NCI-H2171 treated with DMSO at 0.1 percent for 48 hours (cell line): Measurements from ENCODE around the gene AURKAIP1.

Experiments
- DNase-seq: peaks from one replicate; lab custom pipeline; 2025; lab: John Stamatoyannopoulos, UW

AURKAIP1 gene

DNA sequence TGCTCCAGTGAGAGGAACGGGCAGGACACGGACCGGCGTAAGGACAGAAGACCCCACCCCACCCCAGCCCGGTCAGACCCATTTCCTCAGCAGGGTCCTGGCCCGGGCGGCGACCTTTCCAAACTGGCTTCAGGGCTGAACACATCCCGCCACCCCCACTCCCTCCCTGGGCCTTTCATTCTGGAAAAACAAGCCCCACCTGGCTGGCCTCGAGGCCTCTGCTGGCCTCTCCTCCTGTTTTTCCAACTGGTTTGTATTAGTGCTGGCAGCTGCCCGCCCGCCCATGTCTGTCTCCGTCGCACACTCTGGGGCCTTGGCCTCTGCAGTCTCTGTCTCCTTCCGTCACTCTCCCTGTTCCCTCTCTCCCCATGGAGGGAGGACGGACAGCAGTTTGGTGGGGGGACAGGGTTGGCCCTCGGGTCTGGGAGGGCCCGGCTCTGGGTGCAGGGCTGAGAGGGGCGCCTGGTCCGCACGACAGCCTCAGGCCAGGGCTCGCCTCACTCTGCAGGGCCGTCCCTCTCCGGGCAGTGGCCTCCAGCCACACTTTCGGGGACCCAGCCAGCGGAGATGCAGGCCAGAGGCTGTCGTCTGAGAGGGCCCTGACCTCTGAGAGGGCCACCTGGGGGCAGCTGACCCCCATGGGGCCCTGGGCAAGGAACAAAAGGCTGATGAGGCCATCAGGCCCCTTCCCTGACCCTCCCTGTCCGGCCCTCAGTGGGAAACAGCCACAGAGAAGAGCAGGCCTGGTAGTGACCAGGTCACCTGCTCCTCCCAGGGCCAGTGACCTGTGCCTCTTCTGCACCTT is 15.1 kb downstream of the AURKAIP1 start:
- no peak for DNase-seq

DNA sequence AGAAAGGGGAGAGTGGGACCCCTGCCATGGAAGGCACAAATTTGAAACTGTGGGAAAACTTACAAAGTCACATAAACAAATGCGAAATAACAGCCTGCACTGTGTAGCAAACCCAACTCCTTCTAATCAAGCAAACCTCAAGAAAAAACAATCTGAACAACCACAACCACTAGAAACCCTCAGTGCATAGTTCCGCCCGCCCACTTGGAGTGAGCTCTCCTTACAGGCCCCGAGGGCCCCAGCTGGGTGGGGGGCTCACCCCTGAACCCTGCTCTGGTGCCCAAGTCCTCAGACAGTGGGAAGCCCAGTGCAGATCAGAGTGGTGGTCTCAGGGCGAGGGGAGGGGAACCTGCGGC is 15.7 kb downstream of the AURKAIP1 start:
- DNase-seq, result no peak

DNA sequence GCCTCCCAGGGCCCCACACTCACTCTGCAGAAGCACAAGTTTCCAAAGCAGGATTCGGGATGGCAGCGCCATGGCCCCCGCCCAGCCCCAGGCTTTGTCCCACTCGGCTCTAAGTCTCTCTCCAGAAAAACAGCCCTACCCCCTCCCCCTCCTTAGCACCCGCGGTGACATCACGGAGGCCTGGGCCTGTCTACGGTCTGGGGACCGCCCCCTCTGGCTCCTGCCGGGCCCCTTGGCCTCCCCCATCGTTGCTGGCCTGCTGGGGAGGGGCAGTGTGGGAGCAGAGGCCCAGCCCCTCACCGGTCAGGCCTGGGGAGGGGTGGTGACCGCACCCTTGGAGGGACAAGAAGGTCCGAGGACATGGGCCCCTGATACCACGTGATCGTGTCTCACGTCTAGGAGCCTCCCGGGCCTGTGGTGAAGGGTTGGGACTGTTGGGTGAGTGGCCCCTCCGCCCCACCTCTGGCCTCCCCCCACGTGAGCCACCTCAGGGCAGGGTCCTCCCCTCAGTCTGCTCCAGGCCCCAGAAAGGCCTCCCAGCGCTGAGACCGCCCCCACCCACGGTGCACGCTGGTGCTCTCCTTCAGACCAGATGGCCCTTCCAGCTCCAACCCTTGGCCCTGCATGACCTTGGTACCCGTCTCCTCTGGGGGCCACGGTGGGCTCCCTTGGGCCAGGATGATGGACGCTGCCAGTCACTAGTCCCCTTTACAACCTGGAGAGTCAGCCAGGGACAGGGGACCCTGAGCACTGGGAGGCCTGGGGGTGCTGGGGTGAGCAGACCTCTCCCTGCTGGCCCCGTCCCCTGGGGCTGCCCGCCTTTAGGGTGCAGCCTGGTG is 16.4 kb downstream of the AURKAIP1 start, which contains the start of gene MXRA8:
Gene MXRA8 (minus strand): TSS at position 123 of the 839 bp plus-strand sequence. CDS start 51 bp downstream, at position 72.
- DNase-seq, result no peak

DNA sequence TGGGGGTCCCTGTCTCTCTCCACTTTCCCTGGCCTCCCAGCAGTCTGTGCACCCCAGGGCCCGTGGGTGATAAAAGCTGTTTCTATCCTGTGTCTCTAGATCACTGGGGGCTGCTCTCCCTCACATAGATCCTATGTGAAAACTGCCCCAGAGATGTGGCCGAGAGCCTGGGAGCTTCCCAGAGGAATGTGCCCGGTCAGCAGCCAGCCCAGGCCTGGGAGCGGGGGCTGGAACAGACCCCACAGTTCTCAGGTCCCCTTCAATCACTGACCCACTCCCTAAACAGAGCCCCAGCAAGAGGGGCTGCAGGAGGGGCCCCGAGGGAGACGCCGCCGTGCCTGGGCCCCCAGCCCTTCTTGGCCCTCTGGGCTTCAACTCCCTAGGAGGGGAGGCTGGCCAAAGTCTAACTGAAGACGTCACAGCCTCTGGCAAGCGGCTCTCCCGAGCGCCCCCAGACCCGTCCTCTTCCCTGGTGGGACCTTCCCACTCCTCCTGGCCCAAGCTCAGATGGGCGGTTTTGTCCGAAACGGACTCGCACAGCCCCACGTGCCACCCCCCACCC is 17.1 kb downstream of the AURKAIP1 start:
- no peak for DNase-seq

DNA sequence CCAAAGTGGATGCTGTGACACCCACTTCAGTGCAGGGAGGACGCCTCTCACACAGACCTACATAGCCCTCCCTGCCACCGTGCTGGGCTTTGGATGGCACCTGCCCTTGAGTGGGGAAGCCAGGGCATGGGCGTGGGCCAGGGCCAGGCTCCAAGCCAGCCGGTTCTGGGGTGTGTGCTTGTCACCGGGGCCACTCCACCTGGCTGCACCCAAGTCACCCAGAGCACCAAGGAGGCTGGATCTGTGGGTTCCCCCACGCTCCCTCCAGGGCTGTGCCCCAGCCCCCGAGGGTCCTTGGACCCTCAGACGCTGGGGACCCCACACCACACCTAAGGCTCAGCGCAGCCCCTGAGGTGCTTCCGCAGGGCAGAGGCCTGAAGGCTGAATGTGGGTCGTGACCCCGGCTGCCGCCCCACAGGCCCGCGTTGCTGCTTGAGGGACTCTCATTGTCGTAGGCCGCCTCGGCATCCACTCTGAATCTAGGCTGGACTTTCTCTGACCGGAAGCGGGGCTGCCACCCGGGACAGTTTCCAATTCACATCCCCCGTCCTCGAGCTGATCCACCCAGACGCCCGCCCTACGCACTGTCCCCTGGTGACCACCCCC is 18.1 kb downstream of the AURKAIP1 start:
- no peak for DNase-seq

DNA sequence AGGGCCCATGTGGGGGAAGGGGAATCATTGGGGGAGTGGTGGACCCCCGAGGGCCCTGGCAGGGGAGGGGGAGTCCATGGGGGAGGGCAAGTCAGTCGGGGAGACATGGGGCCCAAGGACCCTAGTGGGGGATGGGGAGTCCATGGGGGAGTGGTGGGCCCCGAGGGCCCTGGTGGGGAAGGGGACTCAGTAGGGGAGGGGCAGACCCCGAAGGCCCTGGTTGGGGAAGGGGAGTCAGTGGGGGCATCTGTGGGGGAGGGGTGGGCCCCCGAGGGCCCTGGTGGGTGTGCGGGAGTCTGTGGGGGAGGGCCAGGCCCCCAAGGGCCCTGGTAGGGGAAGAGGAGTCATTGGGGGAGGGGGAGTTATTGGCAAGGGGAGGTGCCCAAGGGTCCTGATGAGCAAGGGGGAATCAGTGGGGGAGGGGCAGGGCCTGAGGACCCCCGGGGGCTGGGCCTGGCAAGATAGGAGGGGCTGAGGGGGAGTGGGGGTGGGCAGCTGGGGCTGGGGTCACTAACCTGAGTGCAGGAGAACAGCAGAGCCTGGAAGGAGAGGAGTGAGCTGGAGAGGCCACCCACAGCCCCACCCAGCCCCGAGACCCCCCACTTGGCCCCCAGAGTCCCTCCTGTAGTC is 18.7 kb downstream of the AURKAIP1 start:
- no peak for DNase-seq

DNA sequence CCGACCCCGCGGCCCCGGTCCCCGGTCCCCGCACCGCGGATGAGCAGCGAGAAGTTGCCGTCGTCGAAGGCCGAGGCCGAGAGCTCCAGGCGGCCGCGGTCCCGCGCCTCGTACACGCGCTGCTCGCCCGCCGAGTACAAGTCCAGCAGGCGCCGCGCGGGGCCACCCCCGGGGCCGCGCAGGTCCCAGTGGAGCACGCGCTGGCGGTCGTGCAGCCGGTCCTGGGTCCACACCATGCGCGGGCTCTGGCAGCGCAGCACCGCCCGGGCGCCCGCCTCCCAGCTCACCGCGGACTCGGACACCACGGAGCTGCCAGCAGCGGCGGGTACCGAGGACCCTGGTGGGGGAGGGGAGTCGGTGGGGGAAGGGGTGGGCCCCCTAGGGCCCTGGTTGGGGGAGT is 19.6 kb downstream of the AURKAIP1 start:
- DNase-seq, result no peak

DNA sequence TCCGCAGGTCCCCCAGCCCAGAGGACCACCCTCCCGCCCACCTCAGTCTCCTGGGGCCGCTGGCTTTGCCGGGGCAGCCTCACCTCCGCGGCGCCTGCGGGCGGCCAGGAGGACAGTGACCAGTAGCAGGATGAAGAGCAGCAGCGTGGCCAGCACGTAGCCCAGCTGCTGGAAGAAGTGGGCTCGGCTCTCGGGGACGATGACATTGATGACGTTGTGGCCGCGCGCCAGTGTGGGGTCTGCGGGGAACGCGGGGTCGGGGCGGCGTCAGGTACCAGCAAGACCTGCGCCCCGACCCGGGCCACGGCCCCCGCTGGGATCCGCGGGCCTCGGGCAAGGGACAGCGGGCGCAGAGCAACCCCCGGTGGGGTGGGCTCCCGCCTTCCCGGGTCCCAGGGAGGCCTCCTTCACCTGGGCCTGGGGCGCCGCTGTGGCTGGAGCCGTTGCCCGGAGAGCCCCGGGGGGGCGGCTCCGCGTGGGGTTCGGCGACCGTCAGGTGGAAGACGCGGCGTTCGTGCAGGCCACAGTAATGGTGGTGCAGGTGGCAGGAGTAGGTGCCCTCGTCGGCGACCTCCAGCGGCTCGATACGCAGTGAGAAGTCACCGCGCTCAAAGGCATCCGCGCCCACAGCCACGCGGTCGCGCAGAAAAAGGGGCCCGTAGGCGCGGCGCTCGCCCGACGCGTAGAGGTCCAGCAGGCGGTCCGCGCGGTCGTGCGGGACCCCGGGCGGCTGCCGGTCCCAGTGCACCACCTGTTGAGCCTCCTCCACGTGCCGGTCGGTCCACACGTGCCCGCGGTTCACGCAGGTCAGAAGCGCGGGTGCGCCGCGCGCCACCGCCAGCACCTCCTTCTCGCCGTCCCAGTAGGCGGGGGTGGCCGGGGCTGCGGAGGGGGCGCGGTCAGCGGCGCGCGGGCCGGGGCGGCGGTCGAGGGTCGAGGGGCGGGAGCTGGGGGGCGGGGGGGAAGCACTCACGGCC is 20.4 kb downstream of the AURKAIP1 start:
- DNase-seq, result no peak

DNA sequence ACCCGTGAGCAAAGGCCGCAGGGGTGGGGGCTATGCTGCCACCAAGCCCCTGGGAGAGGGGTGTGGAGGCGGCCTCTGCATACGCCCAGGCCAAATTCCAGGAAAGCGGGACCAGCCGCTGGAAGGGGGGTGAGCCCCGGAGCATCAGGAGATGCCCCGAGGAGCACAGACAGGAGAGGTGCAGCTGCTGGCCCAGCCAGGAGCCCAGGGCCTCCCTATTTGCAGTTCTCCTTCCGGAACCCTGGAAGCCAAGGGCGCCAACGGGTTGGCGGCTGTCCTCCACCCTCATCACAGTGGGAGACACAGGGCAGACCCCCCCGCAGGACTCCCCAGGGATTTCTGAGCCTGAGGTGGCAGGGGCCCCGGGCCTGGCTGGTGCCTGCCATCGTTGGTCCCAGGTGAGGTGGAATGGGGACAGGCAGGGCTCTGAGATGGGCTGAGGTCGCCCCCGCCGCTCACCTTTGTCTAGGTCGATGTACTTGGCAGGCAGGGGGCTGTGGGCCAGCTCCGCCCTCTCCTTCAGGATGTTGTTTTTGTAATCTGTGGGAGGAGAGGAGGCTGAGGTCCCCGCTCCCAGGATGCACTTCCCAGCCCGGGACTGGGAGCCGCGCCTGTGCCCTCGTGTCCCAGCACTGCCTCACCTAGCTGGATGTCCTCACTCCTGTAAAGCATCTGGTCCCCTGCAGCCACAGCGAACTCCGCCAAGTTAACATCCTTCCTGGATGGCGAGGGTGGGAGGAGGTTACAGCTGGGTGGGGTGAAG is 21.4 kb downstream of the AURKAIP1 start:
- peak; percentile 59 for DNase-seq

DNA sequence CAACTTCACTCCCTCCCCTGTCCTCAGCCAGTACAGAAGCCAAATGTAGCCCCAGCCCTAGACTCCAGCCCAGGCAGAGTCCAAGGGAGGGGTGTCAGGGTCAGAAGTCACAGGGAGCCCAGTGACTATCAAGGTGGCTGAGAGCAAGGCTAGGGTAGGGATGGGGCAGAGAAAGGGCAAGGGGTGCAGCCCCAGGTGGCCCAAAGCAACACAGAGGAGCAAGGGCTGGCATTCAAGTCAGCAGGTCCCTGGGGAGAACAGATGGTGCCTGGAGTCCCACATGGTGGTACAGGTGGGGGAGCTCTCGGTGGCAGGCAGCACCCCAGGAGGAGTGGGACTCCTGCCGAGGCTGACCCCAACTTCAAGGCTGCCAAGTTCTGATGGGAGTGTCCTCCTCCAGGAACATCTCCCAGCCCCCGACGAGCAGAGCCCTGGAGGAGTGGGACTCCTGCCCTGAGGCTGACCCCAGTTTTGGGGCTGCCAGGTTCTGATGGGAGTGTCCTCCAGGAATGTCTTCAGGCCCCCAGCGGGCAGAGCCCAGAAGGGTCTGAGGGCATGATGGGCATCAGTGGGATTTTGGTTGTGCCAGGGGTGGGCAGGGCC is 22.1 kb downstream of the AURKAIP1 start:
- peak; percentile 93 for DNase-seq

DNA sequence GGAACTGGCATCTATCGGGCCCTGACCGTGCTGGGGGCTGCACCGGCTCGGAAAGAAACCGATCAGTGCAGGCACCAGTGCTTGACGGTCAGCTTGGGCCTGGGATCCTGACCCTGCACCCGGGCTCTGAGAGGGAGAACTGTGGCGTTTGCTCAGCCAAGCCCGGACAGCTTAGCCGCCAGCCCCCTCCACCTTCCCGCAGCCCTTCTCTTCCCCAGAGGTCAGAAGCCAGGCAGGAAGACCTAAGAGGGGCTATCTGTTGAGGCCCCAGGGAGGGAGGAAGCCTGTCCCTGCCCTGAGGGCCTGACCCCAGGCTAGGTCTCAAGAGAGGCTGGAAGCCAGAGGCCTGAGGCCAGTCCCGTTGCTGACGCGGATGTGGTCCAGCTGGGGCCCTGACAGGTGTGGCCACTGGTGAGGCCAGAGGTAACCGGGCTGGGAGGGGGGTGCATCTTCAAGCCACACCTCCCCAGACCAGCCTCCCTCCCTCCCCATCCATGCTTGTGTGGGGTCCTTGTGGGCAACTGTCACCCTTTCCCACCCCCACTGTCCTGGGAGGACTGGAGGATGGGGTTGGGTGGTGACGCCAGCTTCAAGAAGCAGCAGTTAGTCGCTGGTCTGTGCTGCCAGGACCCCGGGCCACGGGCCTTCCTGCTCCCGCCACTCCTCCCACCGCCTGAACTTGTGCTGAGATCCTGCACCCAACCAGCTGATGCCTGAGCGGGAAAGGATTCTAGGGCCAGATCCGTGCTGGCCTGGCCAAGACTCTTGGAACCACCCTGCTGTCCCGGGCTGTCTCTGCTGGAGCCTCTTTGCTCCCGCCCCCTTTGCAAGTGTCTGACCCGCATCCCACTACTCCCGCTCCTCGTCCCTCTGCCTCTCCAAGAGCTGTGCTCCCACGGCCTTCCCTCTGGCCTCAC is 23.2 kb downstream of the AURKAIP1 start:
- no peak for DNase-seq

DNA sequence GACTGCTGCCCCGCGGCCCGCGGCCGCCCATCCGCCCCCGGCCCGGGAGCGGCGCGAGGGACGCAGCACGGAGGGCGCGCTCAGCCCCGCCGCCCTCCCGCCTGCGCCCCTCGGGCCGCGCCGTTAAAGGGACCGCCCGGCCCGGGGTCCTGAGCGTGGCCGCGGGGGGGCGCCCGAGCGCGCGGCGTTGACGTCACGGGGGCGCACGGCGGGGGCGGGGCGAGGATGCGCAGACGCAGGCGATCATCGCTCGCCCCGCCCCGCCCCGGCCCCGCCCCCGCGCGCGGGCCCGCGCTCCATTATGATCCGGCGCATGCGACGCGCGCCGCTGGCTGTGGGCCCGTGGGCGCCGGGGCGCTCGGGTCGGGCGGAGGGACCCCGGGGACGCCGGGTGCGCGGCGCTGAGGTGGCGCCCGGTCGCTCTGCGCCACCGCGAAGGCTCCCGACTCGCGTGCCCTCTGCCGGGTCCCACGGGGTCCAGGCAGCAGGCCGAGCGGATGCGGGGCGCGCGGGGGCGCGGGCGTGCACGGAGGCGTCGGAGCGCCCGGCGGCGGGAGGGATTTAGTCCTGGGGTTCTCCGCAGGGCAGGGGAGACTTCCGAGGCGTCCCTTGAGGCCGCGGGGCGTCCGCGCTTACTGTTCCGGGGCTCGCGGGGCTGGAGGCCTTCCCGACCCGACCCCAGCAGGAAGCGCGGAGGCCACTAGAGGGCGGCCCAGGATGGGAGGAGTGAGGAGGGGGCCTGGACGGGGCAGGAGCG is 25.6 kb downstream of the AURKAIP1 start, which contains the start of gene DVL1:
Gene DVL1 (minus strand): TSS at position 163 of the 757 bp plus-strand sequence. CDS start 353 bp downstream, outside the sequence.
- peak; percentile 60 for DNase-seq

DNA sequence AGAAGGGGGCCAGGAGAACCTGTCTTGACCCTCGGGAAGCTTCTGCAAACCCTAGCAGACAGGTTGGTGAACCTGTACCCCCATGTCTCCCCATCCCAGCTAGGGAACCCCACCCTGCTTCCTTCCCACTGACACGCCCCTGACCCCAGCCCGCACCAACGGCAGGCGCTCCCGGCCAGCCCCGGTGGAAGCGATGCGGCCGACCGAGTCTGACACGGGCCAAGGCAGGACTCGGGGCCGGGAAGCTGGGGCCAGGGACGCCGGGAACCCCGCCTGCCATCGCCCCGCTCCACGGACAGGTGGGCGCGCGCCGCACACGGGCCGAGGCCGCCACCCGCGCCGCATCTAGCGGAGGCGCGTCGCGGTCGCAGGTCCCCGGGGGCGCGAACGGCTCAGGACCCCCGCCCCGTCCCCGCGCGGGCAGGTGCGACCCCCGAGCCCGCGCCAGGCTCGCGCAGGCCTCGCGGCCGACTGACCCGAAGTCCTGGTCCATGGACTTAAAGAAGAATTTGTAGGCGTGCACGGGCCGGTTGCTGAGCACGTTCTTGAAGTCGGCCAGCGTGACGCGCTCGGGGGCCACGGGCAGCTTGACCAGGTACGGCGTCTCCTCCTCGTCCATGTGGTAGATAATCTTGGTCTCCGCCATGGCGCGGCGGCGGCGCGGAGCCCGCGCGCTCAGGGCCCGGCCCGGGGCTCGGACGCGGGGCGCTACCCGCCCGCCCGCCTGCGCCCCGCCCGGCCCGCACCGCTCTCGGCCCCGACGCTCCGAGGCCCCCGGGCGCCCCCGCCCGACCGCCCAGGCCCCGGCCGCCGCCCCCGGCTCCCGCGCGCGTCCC is 26.4 kb downstream of the AURKAIP1 start:
- DNase-seq, result no peak

DNA sequence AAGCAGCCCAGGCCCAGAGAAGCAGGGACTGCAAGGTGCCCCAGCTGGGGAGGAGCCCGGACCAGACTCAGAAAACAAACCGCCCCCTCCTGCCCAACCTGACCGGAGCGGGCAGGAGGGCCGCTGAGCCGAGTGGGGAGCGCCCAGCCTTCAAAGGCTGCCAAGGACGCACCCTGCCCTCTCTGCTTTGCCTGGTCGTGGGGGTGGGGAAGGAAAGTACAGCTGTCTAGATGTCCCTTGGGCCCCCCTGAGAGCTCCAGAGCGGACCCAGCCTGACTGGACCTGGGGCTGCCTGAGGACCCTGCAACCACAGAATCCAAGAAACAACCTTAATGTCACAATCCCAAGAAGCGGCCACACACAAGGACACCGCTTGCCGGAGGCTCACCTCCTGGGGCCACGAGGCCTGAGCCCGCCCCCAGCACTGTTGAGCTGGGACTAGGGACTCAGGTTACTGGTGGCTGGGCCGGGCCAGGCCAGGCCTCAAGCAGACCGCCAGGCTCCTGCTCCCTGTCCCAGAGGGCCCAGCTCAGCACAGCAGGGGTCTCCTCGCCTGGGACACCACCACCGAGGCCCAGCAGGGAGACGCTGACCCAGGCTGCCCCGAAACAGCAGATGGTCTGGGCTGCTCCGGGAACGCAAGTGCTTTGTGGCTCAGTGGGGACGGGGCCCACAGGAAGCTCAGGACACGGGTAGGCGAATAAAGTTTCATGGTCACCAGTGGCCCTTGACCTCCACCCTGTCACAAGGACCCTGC is 27.2 kb downstream of the AURKAIP1 start:
- DNase-seq, result no peak

DNA sequence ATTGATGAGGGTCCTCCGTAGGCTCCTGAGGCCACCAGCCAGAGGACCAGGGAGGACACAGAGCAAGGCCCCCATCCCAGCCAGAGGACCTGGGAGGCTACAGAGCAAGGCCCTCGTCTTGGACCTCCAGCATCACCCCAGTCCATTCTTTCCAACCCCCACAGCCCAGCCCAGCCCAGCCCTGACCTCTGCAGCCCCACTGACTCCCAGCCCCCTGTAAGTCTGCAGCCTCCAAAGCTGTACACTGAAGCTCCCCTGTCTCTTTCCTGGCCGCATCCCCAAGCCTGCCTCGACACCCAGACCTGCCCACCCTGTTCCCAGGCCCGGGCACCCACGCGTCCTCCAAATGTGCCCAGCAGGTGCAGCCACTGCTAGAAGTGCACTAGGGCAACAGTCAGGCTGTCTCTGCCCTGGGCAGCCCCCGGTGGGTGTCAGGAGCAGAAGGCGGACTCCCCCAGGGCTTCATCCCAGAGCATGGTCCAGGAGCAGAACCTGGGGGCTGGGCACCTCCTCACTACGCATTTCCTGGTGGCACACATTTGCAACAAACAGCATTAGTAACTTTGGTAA is 27.9 kb downstream of the AURKAIP1 start:
- DNase-seq, result no peak

DNA sequence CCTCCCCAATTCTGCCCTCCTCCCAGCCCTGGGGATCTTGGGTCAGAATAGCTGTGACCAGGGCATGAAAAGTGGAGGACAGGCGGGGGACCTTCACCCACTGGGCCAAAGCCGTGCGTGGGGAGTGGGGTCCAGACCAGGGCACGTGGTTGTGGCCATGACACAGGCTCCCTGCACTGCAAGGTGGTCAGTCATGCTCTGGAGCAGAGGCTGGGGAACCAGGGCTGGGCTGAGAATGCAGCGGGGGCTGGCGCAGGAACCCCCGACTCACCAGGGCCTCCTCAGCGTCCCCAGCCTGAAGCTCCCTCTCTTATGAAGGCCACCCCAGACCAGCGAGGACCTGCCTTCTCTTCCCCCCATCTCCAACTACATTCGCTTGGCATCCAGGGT is 28.5 kb downstream of the AURKAIP1 start:
- DNase-seq, result no peak
